Effector memory CD4-positive, alpha-beta T cell (primary cell): Measurements from ENCODE around the gene PPP2R5C.

Experiments
- DNase-seq, 3 donors: peaks; one replicate each; pipeline ENCODE4 v3.0.0-alpha.2; 2020
- H3K27ac ChIP-seq: 2 replicates; pipeline ENCODE4 v1.7.0; 2013; ENCODE audit warnings: mild to moderate bottlenecking, low read length, moderate library complexity; ENCODE audit not compliant: insufficient read depth, poor library complexity, severe bottlenecking
- H3K27me3 ChIP-seq: replicated peaks from 2 replicates; pipeline ENCODE4 v1.7.0; 2013; ENCODE audit warnings: mild to moderate bottlenecking, low read length; ENCODE audit not compliant: insufficient read depth, control insufficient read depth, poor library complexity, severe bottlenecking
- H3K36me3 ChIP-seq: 2 replicates; pipeline ENCODE4 v1.7.0; 2013; ENCODE audit warnings: mild to moderate bottlenecking, low read length, moderate library complexity; ENCODE audit not compliant: control insufficient read depth, insufficient read depth
- H3K4me1 ChIP-seq: 2 replicates; pipeline ENCODE4 v1.7.0; 2013; ENCODE audit warnings: low read length, mild to moderate bottlenecking; ENCODE audit not compliant: control insufficient read depth, insufficient read depth, poor library complexity, severe bottlenecking
- H3K4me3 ChIP-seq: 2 replicates; pipeline ENCODE4 v1.7.0; 2013; ENCODE audit warnings: low read length, low read depth, mild to moderate bottlenecking; ENCODE audit not compliant: insufficient read depth, poor library complexity, severe bottlenecking
- H3K9me3 ChIP-seq: 2 replicates; pipeline ENCODE4 v1.7.0; 2013; ENCODE audit warnings: mild to moderate bottlenecking, low read length, moderate library complexity; ENCODE audit not compliant: control insufficient read depth

PPP2R5C gene

GRCh38 chr14:101944451-101944850 lies 182.9 kb downstream of the PPP2R5C start:
- no peak overlapping the region for H3K27ac ChIP-seq
- H3K27me3 ChIP-seq = no peaks in the 10 kb centered on the region
- H3K9me3 ChIP-seq = no peaks in the 10 kb centered on the region
- H3K4me1 ChIP-seq = peaks cover 12% of the 10 kb centered on the region
- H3K36me3 ChIP-seq = no peaks in the 10 kb centered on the region
- no peak for DNase-seq
- no peak overlapping the region for H3K4me3 ChIP-seq

- peaks cover 12% of the 10 kb centered on the region for H3K4me1 ChIP-seq
- H3K27ac ChIP-seq = no peak overlapping the region
- no peaks in the 10 kb centered on the region for H3K9me3 ChIP-seq
- no peak for DNase-seq
- no peaks in the 10 kb centered on the region for H3K27me3 ChIP-seq
- H3K4me3 ChIP-seq = no peak overlapping the region
- no peaks in the 10 kb centered on the region for H3K36me3 ChIP-seq
Measured at GRCh38 chr14:101945171-101945570, 183.7 kb downstream of the PPP2R5C start.

GRCh38 chr14:101947577-101947903 lies 186.0 kb downstream of the PPP2R5C start:
- Histone ChIP-seq H3K9me3 (no peaks in the 10 kb centered on the region), H3K4me3 (peak overlapping the region; percentile 76), H3K27me3 (no peaks in the 10 kb centered on the region), H3K27ac (peak overlapping the region; percentile 97), H3K4me1 (peaks cover 12% of the 10 kb centered on the region), H3K36me3 (no peaks in the 10 kb centered on the region)
- DNase-seq = no peak

GRCh38 chr14:101947904-101948665 lies 186.6 kb downstream of the PPP2R5C start:
- peaks cover 12% of the 10 kb centered on the region for H3K4me1 ChIP-seq
- no peaks in the 10 kb centered on the region for H3K9me3 ChIP-seq
- peak overlapping the region; percentile 97 for H3K27ac ChIP-seq
- H3K27me3 ChIP-seq = no peaks in the 10 kb centered on the region
- peak; percentile 97 to 100 (median 100) for DNase-seq
- peak overlapping the region; percentile 76 for H3K4me3 ChIP-seq
- no peaks in the 10 kb centered on the region for H3K36me3 ChIP-seq

GRCh38 chr14:101948666-101949216 lies 187.2 kb downstream of the PPP2R5C start:
- Histone ChIP-seq H3K4me1 (peaks cover 12% of the 10 kb centered on the region), H3K4me3 (peak overlapping the region; percentile 69), H3K27ac (peak overlapping the region; percentile 83), H3K9me3 (no peaks in the 10 kb centered on the region), H3K36me3 (no peaks in the 10 kb centered on the region), H3K27me3 (no peaks in the 10 kb centered on the region)
- no peak for DNase-seq

- no peaks in the 10 kb centered on the region for H3K36me3 ChIP-seq
- H3K27ac ChIP-seq = no peak overlapping the region
- no peak overlapping the region for H3K4me3 ChIP-seq
- H3K9me3 ChIP-seq = no peaks in the 10 kb centered on the region
- no peak for DNase-seq
- no peaks in the 10 kb centered on the region for H3K27me3 ChIP-seq
- H3K4me1 ChIP-seq = peaks cover 12% of the 10 kb centered on the region
Measured at GRCh38 chr14:101950100-101950499, 188.6 kb downstream of the PPP2R5C start.

GRCh38 chr14:101950516-101951215 lies 189.2 kb downstream of the PPP2R5C start:
- no peaks in the 10 kb centered on the region for H3K27me3 ChIP-seq

GRCh38 chr14:101953151-101953550 lies 191.6 kb downstream of the PPP2R5C start:
- no peaks in the 10 kb centered on the region for H3K27me3 ChIP-seq
- DNase-seq = no peak
- H3K4me1 ChIP-seq = peaks cover 8% of the 10 kb centered on the region
- no peaks in the 10 kb centered on the region for H3K9me3 ChIP-seq
- H3K36me3 ChIP-seq = no peaks in the 10 kb centered on the region
- H3K4me3 ChIP-seq = no peak overlapping the region
- H3K27ac ChIP-seq = no peak overlapping the region

More at GRCh38 chr14:101950516-101951215, 189.2 kb downstream of the PPP2R5C start:
- no peak overlapping the region for H3K4me3 ChIP-seq
- no peaks in the 10 kb centered on the region for H3K9me3 ChIP-seq
- H3K27ac ChIP-seq = no peak overlapping the region
- no peak for DNase-seq
- no peaks in the 10 kb centered on the region for H3K36me3 ChIP-seq
- H3K4me1 ChIP-seq = peaks cover 12% of the 10 kb centered on the region

- Histone ChIP-seq H3K4me1 (no peaks in the 10 kb centered on the region), H3K27me3 (no peaks in the 10 kb centered on the region), H3K36me3 (no peaks in the 10 kb centered on the region), H3K9me3 (no peaks in the 10 kb centered on the region), H3K4me3 (no peak overlapping the region), H3K27ac (no peak overlapping the region)
- DNase-seq = no peak
Measured at GRCh38 chr14:101954501-101954900, 193.0 kb downstream of the PPP2R5C start.

GRCh38 chr14:101955695-101956161 lies 194.2 kb downstream of the PPP2R5C start:
- H3K4me1 ChIP-seq = no peaks in the 10 kb centered on the region
- DNase-seq = no peak
- no peaks in the 10 kb centered on the region for H3K9me3 ChIP-seq
- no peaks in the 10 kb centered on the region for H3K27me3 ChIP-seq
- H3K27ac ChIP-seq = no peak overlapping the region
- H3K4me3 ChIP-seq = no peak overlapping the region
- no peaks in the 10 kb centered on the region for H3K36me3 ChIP-seq
